HCT116 (cell line): ENCODE data around the gene UGT2A3. TPM values are rescaled to one million over a fixed set of nuclear protein-coding genes. Genes with fewer than 3 reads are reported as not detected.
"Not testable (repeated sequence)": the region's sequence is repeated elsewhere in the genome, so short reads cannot be mapped to it uniquely, and the experiment has no call there.

Experiments used
- ATAC-seq: fragments of 200-7000 bp; cut with Tn5 transposase; 2 replicates; pipeline ENCODE4 v1.9.1; 2020; ENCODE audit warnings: mild to moderate bottlenecking, moderate library complexity
- BruUV-seq: library from RNA; stranded (reverse); fragments of 400-500 nt; replicated peaks from 2 replicates; lab custom pipeline; 2021; lab: Mats Ljungman, UMichigan
- CTCF ChIA-PET: fragments of 300-600 bp; sonication (Branson Sonifier 250); formaldehyde crosslinking; loops from one replicate; lab custom pipeline; 2021; ENCODE audit warnings: antibody characterized with exemption; lab: Charles Lee
- POLR2A ChIA-PET: fragments of 300-600, 350-600 bp; sonication (Branson Sonifier 250); formaldehyde crosslinking; loops from one replicate; lab custom pipeline; 2021; ENCODE audit warnings: antibody characterized with exemption; lab: Charles Lee
- RAD21 ChIA-PET, 2 experiments: fragments of 300-600 bp; sonication (Branson Sonifier 250); formaldehyde crosslinking; loops; one replicate each; lab custom pipeline; 2023; ENCODE audit warnings: low total read pairs in 2 of 2; ENCODE audit not compliant: uncharacterized antibody in 2 of 2, unreplicated experiment in 2 of 2, low non-redundant PET in 1 of 2; lab: Charles Lee
- DNase-seq: peaks from one replicate; pipeline ENCODE4 v3.0.0-alpha.2; 2010; ENCODE audit warnings: low read depth, low spot score
- H2AFZ ChIP-seq: fragments of 200-600 bp; shearing (Covaris generic), sonication (generic); 2 replicates; pipeline ENCODE4 v1.6.1; 2017; ENCODE audit warnings: low read depth, mixed run types, mixed read lengths, antibody characterized with exemption, low read length; ENCODE audit not compliant: poor library complexity, severe bottlenecking
- H3K27ac ChIP-seq: 2 replicates; pipeline ENCODE4 v1.5.1; 2012; ENCODE audit warnings: low read depth, low read length
- H3K27me3 ChIP-seq: fragments of 200-600 bp; sonication (generic); 2 replicates; pipeline ENCODE4 v1.6.1; 2016; ENCODE audit warnings: mixed run types, low read length, mixed read lengths; ENCODE audit not compliant: insufficient read depth
- H3K36me3 ChIP-seq, 2 experiments: fragments of 200-500 bp in 1 of 2; fragments of 200-600 bp in 1 of 2; sonication (Bioruptor generic) in 1 of 2; sonication (generic) in 1 of 2; 2 replicates each; pipeline versions ENCODE4 v1.5.1 to v1.6.1; 2014 to 2016; ENCODE audit warnings: low read length in 2 of 2, inconsistent platforms in 1 of 2, mixed read lengths in 1 of 2, mixed run types in 1 of 2; ENCODE audit not compliant: insufficient read depth in 2 of 2, control insufficient read depth in 1 of 2
- H3K4me1 ChIP-seq, 2 experiments: fragments of 200-600 bp in 1 of 2; sonication (generic) in 1 of 2; 2 replicates each; pipeline versions ENCODE4 v1.5.1 to v1.6.1; 2012 to 2017; ENCODE audit warnings: low read length in 2 of 2, inconsistent platforms in 1 of 2, mild to moderate bottlenecking in 1 of 2, mixed read lengths in 1 of 2, mixed run types in 1 of 2, moderate library complexity in 1 of 2; ENCODE audit not compliant: insufficient read depth in 2 of 2, control insufficient read depth in 1 of 2
- H3K4me2 ChIP-seq: fragments of 200-600 bp; sonication (generic); 2 replicates; pipeline ENCODE4 v1.6.1; 2017; ENCODE audit warnings: mixed run types, low read length, mixed read lengths
- H3K4me3 ChIP-seq, 2 experiments: fragments of 200-600 bp in 1 of 2; sonication (generic) in 1 of 2; replicated peaks in 1 of 2; 2 replicates each; pipeline ENCODE4 v1.5.1; 2011 to 2016; ENCODE audit warnings: low read length in 2 of 2, control low read depth in 1 of 2, low read depth in 1 of 2, mild to moderate bottlenecking in 1 of 2, mixed read lengths in 1 of 2, mixed run types in 1 of 2
- H3K79me2 ChIP-seq: fragments of 200-600 bp; sonication (generic); 2 replicates; pipeline ENCODE4 v1.6.1; 2017; ENCODE audit warnings: mild to moderate bottlenecking, mixed run types, low read length, moderate library complexity, mixed read lengths; ENCODE audit not compliant: insufficient read depth
- H3K9ac ChIP-seq: fragments of 200-600 bp; sonication (generic); 2 replicates; pipeline ENCODE4 v1.6.1; 2016; ENCODE audit warnings: low read length, mixed read lengths
- H3K9me2 ChIP-seq: fragments of 200-600 bp; sonication (generic), shearing (Covaris generic); 2 replicates; pipeline ENCODE4 v1.6.1; 2017; ENCODE audit warnings: mixed run types, mild to moderate bottlenecking, moderate library complexity; ENCODE audit not compliant: insufficient read depth
- H3K9me3 ChIP-seq, 2 experiments: fragments of 200-500 bp in 1 of 2; fragments of 200-600 bp in 1 of 2; sonication (Bioruptor generic) in 1 of 2; sonication (generic) in 1 of 2; 2 replicates each; pipeline ENCODE4 v1.6.1; 2014 to 2017; ENCODE audit warnings: low read length in 2 of 2, mixed read lengths in 2 of 2, inconsistent platforms in 1 of 2, low read depth in 1 of 2, mild to moderate bottlenecking in 1 of 2, mixed run types in 1 of 2, moderate library complexity in 1 of 2; ENCODE audit not compliant: control insufficient read depth in 1 of 2, insufficient read depth in 1 of 2
- H4K20me1 ChIP-seq: fragments of 200-600 bp; sonication (generic), shearing (Covaris generic); 2 replicates; pipeline ENCODE4 v1.6.1; 2017; ENCODE audit warnings: mixed run types, mild to moderate bottlenecking, moderate library complexity; ENCODE audit not compliant: insufficient read depth
- CBX3 ChIP-seq: IDR thresholded peaks from 2 replicates; pipeline ENCODE4 v1.6.1; 2012; ENCODE audit warnings: low read depth
- EGR1 ChIP-seq: IDR thresholded peaks from 2 replicates; pipeline ENCODE4 v1.6.1; 2012; ENCODE audit warnings: low read depth
- ELF1 ChIP-seq: IDR thresholded peaks from 2 replicates; pipeline ENCODE4 v1.6.1; 2012; ENCODE audit warnings: low read depth, borderline replicate concordance
- EZH2phosphoT487 ChIP-seq: fragments of 200-600 bp; IDR thresholded peaks from 2 replicates; pipeline ENCODE4 v1.6.1; 2018; ENCODE audit warnings: antibody characterized with exemption, borderline replicate concordance
- FOSL1 ChIP-seq: IDR thresholded peaks from 2 replicates; pipeline ENCODE4 v1.6.1; 2012; ENCODE audit warnings: low read depth
- MAX ChIP-seq: IDR thresholded peaks from 2 replicates; pipeline ENCODE4 v1.6.1; 2012
- POLR2A ChIP-seq: IDR thresholded peaks from 2 replicates; pipeline ENCODE4 v1.7.0; 2011; ENCODE audit warnings: borderline replicate concordance; ENCODE audit not compliant: insufficient read depth, insufficient read length; ENCODE audit errors: extremely low read depth
- RAD21 ChIP-seq: IDR thresholded peaks from 2 replicates; pipeline ENCODE4 v1.6.1; 2012; ENCODE audit warnings: low read depth, mild to moderate bottlenecking
- SP1 ChIP-seq: IDR thresholded peaks from 2 replicates; pipeline ENCODE4 v1.6.1; 2012; ENCODE audit warnings: low read depth
- SRF ChIP-seq: IDR thresholded peaks from 2 replicates; pipeline ENCODE4 v1.6.1; 2012; ENCODE audit warnings: low read depth
- TCF7L2 ChIP-seq: IDR thresholded peaks from 2 replicates; pipeline ENCODE4 v1.7.0; 2011; ENCODE audit warnings: borderline replicate concordance, inconsistent platforms; ENCODE audit not compliant: insufficient read depth, insufficient read length; ENCODE audit errors: extremely low read depth
- YY1 ChIP-seq: IDR thresholded peaks from 2 replicates; pipeline ENCODE4 v1.6.1; 2011; ENCODE audit warnings: low read length, low read depth, moderate library complexity, mild to moderate bottlenecking; ENCODE audit not compliant: insufficient replicate concordance; ENCODE audit errors: extremely low read depth
- ZNF274 ChIP-seq: fragments of 200-500 bp; sonication (Bioruptor generic); IDR thresholded peaks from 2 replicates; pipeline ENCODE4 v1.6.1; 2014; ENCODE audit warnings: mild to moderate bottlenecking, low read depth, low read length, inconsistent platforms
- intact Hi-C: fragments of 100-400 bp; cut with micrococcal nuclease; formaldehyde crosslinking; loops from 2 replicates; pipeline ENCODE4 v1.10.0; 2022
- total RNA-seq: library from RNA; stranded (reverse); gene quantifications from one replicate; pipeline ENCODE4 v1.2.1, GENCODE V29; 2021; ENCODE audit not compliant: unreplicated experiment

Gene UGT2A3
- total RNA-seq, 1 experiment from 2014 or later = not detected

- no peak overlapping the region for H3K9ac ChIP-seq
- H3K4me1 ChIP-seq = no peaks in the 10 kb centered on the region
- no peak for ATAC-seq
- no peaks in the 10 kb centered on the region for H3K79me2 ChIP-seq
- no peak overlapping the region for H2AFZ ChIP-seq
- no peaks in the 10 kb centered on the region for H3K36me3 ChIP-seq
- intact Hi-C loops = no loop called here
- no peak overlapping the region for H3K4me2 ChIP-seq
- no peaks in the 10 kb centered on the region for H3K9me2 ChIP-seq
- TF ChIP-seq SRF (no peak), CBX3 (no peak), MAX (no peak), ZNF274 (no peak), YY1 (no peak), POLR2A (no peak), ELF1 (no peak), EZH2phosphoT487 (no peak), EGR1 (no peak), SP1 (no peak), RAD21 (no peak), TCF7L2 (no peak), FOSL1 (no peak)
- TF ChIP-seq, all 23 proteins: peak for 0
- Histone ChIP-seq H3K9me3 (no peaks in the 10 kb centered on the region), H3K27ac (no peak overlapping the region), H3K27me3 (no peaks in the 10 kb centered on the region), H3K4me3 (no peak overlapping the region), H4K20me1 (no peaks in the 10 kb centered on the region)
- ChIA-PET POLR2A (no interaction called here), CTCF (no interaction called here), RAD21 (no interaction called here)
- no peak for DNase-seq
- BruUV-seq = no TSS peak
Measured at GRCh38 chr4:68960294-68961163, 8.9 kb upstream of the UGT2A3 start.

DNA sequence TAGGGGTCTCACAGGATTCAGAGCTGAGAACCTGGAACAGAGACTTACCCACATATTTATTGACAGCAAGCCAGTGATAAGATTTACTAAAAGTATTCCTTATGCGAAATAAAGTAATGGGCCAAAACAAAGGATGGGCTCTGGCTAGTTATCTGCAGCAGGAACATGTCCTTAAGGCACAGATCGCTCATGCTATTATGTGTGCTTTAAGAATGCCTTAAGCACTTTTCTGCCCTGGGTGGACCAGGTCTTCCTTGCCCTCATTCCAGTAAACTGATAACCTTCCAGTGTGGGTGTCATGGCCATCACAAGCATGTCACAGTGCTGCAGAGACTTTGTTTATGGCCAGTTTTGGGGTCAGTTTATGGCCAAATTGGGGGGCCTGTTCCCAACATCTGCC is 7.5 kb upstream of the UGT2A3 start:
- H3K9me3 ChIP-seq, RAD21 ChIA-PET, CTCF ChIA-PET, BruUV-seq, H3K27ac ChIP-seq, H2AFZ ChIP-seq, H3K27me3 ChIP-seq, H3K79me2 ChIP-seq, DNase-seq, H3K4me2 ChIP-seq, H3K4me1 ChIP-seq, H3K9ac ChIP-seq, intact Hi-C loops, POLR2A ChIA-PET, H4K20me1 ChIP-seq, H3K4me3 ChIP-seq, H3K9me2 ChIP-seq, ATAC-seq, H3K36me3 ChIP-seq: not testable (repeated sequence)
